ENCODE data around the gene CACNA2D3.

Gene CACNA2D3

GRCh38 chr3:54649551-54649950 lies 527.2 kb downstream of the CACNA2D3 start:
- no peak for DNase-seq

DNA sequence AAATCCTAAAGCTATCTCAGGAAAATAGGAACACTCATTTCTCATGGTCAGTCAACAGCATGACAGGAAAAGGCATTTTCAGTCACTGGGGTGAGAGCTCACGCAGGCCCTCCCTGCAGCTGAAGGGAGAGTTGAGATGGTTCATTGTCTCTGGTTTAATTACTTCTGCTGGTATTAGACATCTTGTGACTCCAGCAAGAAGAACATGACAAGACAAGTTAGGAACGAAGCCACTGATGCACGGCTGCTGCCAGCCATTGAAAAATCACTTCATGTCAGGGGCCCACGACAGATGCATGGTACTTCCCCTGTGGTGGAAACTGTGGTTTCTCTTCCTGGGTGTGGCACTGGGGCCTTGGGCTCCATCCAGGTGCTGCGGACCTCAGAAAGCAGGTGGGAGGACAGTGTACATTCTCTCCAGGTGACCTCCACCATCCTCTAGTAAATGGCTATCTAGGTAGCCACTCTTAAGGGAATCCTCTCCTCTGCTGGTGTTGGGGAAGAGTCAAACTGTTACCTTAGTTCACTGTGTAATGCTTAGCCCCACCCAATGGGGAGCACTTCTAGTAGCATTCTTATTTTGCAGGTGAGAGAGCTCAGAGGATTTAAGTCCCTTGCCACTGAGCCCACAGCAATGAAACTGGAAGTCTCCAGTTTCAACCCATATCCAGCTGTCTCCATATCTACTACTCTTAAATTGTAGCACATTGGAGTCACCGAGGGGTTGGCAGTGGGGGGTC lies 531.3 kb downstream of the CACNA2D3 start:
- DNase-seq, result no peak

GRCh38 chr3:54654776-54655175 lies 532.4 kb downstream of the CACNA2D3 start:
- no peak for DNase-seq

- DNase-seq, result no peak
Measured at GRCh38 chr3:54659347-54659746, 537.0 kb downstream of the CACNA2D3 start.

- no peak for DNase-seq
Measured at GRCh38 chr3:54660714-54661132, 538.4 kb downstream of the CACNA2D3 start.

GRCh38 chr3:54661151-54661550 lies 538.8 kb downstream of the CACNA2D3 start:
- DNase-seq, result no peak

DNA sequence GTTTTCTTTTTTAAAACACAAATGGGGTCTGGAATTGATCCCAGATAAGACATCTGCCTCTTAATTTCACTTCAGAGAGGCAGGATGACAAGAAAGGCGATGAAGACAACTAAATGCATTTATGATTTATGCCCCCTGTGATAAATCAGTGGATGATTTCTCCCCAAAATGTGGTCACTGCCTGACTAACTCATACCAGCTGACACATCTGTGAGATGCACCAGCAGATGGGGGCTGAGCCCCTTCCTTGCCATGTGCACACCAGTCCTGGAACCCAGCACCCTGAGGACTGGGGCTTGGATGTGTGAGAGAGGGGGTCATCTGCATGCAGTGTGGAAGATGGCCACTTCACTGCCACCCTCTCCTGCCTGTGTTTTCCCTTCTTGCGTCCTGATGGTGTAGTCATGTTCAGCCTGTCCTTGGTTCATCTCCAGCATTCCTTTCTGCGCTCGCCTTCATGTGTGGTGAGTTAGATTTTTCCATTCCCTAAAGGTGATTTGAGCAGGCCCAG lies 541.2 kb downstream of the CACNA2D3 start:
- DNase-seq, result no peak

- no peak for DNase-seq
Measured at GRCh38 chr3:54665016-54665600, 542.8 kb downstream of the CACNA2D3 start.

DNA sequence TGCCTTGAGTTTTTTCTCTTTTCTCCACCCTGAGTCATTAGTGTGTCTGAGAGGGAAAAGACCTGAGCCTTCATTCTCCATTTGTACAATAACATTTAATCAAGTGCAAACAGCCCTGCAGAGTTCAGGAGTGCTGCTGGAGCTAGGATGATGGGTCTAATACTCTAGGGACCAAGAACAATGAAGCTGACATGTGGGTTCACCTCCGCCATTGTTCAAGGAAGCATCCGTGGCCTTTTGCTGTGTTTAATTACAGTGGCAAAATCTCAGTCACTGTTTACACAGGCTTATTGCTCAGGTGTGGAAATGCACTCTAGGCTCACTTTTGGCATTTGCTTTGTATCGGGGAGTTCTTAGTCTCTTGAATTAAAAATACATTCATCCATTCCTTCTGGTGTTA lies 545.9 kb downstream of the CACNA2D3 start:
- DNase-seq, result no peak

DNA sequence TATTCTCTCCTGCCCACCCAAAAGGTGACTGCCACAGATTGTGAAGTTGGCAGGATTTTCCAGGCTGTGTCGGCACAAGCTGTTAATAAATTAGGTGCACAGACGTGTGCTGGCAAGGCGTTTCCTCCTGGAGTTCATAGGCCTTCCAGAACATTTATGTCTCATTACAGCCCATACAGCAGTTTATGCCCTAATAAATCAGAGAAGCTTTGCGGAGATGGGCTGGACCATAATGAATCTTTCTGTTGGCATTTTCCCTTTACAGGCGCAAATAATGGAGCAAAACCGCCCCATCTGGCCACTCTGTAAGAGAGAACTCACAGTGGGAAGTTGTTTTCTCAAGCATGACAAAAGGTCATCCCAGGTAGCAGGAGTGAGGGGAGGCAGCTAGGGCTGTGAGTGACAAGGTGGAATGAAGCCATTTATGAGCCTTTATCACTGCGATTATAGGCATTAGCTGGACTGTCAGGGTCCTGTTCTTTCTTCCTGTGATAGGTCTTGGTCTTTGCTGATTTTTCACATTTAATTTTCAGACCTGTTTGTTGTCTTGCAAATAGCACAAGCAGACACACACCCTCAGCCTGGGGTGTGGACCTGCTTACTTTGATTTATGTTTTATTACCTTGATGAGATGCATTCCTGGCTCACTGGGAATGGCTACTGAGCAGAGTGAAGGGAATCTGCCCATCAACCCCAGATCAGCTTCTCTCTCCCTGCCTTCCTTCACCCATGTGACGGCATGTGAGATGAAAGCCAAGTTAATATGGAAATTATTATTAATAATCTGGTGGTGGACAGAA lies 548.0 kb downstream of the CACNA2D3 start:
- DNase-seq, result no peak

- DNase-seq, result no peak
Measured at GRCh38 chr3:54671511-54671910, 549.2 kb downstream of the CACNA2D3 start.

GRCh38 chr3:54676087-54676486 lies 553.7 kb downstream of the CACNA2D3 start:
- no peak for DNase-seq

DNA sequence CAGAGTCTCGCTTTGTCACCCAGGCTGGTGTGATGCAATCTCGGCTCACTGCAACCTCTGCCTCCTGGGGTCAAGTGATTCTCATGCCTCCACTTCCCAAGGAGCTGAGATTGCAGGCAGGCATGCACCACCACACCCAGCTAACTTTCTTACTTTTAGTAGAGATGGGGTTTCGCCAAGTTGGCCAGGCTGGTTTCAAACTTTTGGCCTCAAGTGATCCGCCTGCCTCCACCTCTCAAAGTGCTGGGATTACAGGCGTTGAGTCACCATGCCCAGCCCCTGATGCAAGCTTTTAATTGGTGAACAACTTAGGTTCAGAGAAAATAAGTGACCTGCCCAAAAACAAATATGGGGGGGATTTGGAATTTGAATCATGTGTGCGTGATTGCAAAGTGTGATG lies 559.4 kb downstream of the CACNA2D3 start:
- no peak for DNase-seq

DNA sequence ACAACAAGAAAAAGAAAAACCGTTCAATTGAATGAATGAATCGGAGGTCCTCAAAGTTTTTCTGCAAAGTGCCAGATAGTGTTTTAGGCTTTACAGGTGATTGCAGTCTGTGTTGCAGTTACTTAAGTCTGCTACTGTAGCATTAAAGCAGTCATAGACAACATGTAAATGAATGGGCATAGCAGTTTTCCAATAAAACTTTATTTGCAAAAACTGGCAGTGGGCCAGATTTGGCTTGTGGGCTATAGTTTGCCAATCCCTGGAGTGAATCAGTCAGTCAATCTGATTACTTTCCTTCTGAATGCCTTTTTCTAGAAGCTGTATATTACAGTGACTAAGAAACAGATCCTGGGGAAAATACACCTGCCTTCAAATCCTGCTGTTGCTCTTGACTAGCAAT lies 562.9 kb downstream of the CACNA2D3 start:
- DNase-seq, result no peak

DNA sequence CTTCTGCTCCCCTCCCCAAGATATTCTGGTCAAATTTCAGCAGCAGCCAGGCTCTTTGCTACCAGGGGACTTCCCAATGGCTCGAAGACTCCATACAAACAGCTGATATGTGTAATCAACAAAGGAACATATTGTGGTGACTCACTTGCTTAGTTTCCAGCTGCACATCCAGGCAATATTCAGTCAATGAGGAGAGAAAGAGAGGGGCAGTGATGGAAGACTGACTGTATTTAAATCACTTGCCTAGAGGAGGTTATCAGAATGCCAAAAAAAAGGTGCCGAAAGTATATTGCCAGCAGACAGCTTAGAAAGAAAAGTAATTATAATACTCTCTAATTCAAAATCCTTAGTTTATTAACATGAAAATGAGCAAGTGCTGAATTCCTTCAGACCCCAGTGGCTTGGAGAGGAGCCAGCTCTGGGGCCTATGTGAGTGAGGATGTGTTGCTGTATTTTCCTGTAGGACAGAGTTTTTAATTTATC lies 569.0 kb downstream of the CACNA2D3 start:
- DNase-seq, result no peak

- no peak for DNase-seq
Measured at GRCh38 chr3:54696313-54696712, 574.0 kb downstream of the CACNA2D3 start.

- DNase-seq, result no peak
Measured at GRCh38 chr3:54698054-54698453, 575.7 kb downstream of the CACNA2D3 start.

DNA sequence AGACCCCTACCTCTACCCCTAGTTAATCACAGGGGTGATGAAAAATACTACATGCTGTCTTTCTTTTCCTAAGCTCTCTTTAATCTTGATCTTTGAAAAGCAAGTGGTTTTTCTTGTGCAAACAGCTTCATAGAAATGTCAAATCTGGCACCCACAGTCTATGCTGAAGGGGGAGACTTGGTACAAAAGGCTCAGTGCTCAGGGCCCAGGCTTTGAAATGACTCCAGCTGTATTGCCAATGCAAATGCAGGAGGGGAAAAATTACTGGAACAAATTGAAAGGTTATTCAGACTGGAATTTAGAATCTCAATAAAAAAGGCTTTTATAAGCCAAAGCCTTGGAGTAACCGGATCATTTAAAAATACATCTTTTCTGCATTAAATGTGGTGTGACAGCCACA lies 581.6 kb downstream of the CACNA2D3 start:
- no peak for DNase-seq

DNA sequence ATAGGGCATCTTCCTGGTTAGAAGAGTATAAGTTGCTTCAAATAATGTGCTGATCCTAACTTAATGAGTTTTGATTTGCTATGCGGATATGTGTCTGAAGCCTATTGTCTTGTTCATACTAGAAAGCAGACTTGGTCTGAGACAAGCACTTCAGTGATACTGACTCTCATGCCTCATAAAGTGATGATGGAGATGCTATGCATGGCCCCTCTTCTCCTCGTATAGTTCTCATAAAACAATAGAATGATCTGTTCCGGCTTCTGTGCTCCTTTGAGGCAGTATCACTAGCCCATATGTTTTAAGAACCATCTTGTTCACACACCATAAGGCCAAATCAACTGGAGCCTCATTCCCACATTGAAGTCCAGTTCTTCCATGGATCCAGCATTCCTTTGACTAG lies 583.4 kb downstream of the CACNA2D3 start:
- DNase-seq, result no peak

DNA sequence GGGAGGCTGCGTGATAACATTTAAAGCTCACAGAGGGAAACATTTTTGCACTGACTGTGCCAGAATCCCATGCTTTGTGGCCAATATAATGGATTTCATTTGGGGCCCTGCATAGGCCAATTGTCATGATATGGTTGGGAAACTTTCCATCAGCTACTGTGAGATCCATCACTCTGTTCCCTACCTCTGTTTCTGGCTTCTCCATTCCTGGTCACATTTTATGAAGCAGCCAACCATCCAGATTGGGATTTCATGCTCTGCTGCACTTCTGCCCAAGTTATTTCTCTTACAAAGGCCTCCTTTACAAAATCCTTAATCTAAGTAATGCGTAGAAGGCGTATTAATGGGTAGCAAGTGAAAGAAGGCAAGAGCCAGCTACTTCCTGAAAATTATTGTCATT lies 584.4 kb downstream of the CACNA2D3 start:
- no peak for DNase-seq

- DNase-seq, result no peak
Measured at GRCh38 chr3:54709785-54710184, 587.4 kb downstream of the CACNA2D3 start.

DNA sequence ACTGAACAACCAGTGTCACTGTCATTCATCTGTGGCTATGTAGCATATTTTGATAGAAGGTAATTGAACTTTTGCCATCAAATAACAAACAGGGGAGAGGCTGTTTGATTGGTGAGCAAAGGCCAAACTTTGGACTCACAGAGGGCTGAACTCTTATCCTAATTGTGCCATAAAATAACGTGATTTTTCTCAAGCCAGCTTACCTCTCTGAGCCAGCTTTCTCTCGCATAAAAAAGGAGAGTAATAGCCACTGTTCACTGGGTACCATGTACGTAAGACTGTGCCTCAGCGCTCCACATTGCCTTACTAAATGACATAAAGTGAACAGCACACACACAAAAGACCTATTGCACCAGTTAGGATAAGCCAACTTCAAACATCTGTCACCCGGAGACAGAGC lies 588.6 kb downstream of the CACNA2D3 start:
- DNase-seq, result no peak

DNA sequence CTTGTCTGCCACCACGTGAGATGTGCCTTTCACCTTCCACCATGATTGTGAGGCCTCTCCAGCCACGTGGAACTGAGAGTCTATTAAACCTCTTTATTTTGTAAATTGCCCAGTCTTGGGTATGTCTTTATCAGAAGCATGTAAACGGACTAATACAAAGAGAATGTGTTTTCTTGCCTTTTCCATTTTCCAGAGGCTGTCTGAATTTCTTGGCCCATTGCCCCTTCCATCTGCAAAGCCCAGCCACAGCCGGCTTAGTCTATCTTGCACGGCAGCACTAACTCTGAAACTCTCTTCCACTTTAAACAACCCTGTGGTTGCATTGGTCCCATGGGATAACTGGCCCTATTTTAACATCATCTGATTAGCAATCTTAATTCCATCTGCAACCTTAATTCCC lies 590.2 kb downstream of the CACNA2D3 start:
- no peak for DNase-seq

DNA sequence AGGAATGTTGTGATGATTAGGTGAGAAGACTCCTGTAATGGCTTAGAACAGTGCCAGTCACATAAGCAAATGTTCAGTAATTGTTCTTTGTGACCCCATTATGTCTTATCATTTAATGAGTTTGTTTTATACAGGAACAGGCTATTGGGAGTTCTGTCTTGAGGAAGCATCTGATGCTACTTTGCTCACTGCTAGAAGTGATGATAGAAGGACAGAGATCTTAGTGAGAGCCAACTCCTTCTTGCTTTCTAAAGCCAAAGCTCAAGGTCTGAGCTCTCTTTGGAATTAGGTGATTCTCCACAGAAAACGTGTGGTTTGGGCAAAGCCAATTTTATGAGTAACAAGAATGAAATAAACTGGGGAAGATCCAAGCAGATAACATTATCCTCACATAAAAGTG lies 590.7 kb downstream of the CACNA2D3 start:
- DNase-seq, result no peak
